Left forelimb (tissue), 1 donor: ENCODE measurements around the gene RAPGEF3.

Experiments
- DNase-seq: peaks from one replicate; pipeline ENCODE4 v3.0.0-alpha.2; 2018; ENCODE audit warnings: low spot score

The RAPGEF3 gene

DNA sequence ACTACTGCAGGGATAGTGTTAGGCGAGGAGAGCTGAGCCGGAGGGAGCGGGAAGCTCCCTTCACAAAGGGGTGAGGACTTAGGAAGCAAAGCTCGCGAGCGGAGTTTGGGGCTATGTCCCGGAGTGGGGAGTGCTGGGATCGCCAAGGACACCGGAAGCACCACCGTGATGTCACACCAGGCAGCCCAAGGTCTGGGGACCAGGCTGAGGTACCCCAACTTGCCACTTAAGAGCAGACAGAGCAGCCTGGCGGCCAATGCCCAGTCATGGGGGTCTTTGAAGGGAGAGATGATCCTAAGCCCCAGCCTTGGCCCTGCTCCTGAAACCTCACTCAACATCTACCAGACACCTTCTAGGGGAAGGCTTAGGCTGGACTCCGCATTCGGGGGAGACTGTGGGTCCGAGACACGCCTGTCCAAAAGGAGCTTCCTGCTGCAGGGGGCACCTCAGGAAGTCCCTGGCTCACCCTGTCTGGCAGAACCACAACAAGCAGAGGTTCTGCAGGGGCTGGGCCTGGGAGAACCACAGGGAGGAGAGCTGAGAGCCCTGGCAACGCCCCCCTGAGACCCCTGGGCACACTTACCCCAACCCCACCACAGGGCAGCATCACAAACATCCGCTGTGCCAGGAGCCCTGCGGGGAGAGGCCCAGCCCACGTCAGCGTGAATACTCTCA is 32.1 kb upstream of the RAPGEF3 start:
- DNase-seq, result no peak

DNA sequence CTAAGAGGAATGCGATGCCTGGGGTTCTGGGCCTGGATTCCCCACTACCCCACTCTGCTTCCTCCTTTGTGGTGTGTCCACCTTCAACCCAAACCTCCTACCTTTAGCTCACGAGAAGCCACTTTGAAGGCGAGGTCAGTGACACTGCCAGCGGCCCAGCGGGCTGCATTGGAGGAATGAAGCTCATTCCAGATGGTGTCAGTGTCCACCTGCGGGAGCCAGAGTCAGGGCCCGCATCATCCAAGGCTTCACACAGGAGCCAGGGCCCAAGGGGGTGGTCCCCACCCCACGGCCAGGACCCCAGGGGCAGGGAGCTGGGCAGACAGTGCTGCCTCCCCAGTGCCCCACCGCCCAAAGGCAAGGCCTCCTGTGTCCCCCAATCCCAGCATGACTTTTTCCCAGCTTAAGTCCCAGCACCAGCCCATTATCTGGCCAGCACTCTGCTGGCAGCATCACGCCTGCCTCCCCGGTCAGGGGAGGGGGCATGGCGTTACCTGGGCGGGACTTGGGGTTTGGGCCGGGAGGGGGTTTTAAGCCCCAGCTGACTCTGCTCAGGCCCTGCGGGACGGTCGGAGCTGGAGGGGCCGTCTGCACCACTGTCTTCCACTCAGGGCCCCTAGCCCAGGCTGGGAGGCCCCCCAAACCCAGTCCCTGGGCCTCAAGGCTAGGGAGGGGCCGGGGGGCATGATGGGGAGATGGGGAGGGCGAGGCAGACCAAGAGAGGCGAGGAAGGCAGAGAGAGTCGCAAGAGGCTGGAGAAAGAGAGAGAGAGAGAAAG is 31.2 kb upstream of the RAPGEF3 start:
- no peak for DNase-seq

DNA sequence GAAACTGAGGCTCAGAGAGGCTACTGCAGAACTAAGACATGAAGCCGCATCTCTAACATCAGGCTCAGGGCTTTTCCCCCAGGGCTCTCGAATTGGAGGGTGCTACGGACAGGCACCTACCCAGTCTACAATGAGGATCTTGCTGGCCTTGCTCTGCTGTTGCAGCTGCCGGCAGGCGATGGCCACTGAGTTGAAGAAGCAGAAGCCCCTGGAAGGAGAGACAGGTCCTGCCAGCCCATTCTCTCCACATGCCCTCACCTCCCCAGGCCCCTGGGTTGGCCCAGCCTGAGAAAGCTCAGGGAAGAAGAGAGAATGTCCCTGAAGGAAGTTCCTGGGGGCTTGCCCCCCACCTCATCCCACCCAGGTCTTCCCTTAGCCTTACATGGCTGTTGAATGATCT is 30.5 kb upstream of the RAPGEF3 start:
- no peak for DNase-seq

DNA sequence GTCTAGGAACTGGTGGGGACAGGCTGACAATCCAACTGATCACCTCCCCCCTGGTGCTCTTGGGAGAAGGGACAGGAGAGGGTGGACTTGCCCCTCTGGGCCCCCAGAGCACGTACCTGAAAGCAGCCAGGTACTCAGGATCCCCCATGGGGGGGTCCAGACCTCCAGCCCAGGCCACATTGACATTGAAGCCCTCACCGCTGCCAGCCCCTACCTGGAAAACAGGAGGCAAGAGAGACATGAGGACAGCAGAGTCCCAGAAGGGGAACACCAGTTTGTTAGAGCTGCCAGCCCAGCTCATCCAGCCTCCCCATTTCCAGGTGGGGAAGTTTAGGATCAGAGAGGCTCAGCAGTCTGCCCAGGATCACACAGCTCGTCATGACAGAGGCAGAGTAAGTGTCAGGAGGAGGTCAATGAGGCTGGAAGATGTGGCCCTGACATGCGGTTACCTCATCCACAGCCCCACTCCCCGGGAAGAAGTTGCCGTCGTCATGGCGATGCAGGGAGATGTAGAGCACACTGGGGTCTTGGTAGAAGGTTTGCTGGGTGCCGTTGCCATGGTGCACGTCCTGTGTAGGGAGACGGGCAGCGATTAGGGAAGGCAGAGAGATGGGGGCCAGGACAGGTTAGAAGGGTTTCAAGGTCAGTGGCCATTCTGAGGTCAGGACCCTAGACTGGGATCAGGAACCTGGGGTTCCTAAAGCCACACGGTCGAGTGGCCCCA is 29.1 kb upstream of the RAPGEF3 start:
- no peak for DNase-seq

DNA sequence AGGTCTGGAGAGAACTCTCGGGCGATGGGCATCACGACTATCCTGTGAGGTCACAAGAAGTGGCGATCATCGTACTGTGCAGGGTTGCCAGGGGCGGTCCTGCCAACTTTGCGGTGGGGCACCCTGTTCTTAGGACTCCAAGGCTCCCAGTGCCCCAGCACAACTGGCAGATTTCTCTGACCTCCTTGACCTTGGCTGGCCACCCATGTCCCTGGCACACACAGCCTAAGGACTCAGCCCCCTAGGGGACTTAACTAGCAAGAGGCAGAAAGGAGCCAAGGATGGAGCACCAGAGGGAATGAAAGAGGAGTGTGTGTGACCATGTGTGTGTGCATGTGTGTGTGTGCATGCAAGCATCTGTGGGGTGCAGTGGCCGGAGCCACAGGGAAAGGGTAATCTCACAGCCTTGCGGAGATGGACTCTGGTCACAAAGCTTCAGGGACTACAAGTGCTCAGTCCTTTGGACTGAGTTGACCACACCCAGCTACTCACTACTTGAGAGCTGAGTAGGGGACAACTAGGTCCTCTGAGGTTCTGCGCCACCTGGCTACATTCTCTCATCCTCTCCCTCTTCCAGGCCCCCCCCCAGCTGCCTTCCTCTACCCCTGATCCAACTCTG is 28.1 kb upstream of the RAPGEF3 start:
- DNase-seq, result no peak

DNA sequence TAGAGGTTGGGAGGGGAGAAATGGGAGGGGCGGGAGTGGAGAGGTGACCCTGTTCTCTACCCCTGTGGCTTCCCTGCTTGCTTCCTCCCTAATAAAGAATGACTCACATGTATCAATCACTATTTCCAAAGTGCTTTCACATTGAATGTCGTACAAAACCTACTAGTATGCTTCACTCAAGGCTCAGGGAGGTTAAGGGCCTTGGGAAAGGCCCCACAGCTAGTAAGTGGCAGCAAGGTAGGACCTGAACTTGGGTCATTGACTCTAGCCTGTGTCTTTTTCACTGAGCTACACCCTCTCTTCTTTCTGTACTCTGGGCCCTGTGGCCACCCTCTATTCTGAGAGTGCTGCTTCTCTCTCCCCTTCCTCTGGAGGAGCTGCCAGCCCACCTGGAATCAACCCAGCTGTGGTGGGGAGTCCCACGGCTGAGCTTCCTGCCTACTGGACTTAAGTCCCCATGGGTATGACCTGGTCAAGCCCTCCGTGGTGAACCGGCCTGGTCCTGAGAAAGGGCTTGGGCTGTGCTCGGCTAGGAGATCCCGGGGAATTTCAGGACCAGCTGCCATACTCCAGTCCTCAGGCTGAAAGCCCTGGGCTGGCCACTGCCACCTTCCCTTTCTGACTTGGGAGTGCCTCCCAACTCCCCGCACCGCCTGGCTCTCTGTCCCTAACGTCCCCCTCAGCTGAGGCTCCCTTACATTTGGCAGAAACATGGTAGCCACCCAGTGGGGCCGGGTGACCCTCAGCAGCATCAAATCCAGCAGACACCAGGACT is 27.4 kb upstream of the RAPGEF3 start:
- DNase-seq, result no peak

DNA sequence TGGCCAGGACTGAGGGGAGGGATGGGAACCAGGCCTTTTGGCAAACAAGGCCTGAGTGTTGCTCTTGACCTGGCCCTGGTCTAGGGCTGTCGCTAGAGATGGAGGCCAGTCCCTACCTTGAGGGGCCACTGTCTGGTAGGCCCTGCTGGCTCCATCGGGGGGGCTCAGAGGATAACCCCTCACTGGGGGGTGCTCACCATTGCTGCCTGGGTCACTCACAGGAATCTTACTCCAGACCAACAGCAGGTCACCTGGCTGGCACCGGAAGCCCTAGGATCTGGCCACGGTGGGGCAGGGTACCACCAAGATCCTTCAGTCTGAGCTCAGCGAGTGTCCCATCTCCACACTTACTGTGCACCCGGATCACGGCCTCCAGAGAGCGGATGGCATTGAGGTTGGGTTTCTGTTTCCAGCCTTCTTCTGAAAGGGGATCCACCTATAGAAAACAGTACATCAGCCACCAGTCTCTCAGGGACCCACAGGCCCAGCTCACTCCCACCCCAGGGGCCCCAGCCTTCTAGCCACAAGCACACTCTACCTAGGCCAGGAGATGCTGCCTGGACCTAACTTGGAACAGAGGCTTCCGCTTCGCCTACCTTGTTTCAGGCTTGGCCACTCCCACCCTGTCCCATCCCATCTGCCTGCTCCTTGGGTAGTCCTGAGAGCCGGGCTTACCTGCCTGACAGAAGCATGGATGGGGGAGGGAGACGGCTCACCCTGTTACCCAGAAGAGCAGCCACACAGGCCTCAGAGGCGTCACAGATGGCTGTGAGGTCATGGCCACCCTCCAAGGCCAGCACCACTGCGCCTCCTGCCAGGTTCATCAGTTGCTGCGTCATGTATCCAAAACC is 26.6 kb upstream of the RAPGEF3 start:
- DNase-seq, result no peak

DNA sequence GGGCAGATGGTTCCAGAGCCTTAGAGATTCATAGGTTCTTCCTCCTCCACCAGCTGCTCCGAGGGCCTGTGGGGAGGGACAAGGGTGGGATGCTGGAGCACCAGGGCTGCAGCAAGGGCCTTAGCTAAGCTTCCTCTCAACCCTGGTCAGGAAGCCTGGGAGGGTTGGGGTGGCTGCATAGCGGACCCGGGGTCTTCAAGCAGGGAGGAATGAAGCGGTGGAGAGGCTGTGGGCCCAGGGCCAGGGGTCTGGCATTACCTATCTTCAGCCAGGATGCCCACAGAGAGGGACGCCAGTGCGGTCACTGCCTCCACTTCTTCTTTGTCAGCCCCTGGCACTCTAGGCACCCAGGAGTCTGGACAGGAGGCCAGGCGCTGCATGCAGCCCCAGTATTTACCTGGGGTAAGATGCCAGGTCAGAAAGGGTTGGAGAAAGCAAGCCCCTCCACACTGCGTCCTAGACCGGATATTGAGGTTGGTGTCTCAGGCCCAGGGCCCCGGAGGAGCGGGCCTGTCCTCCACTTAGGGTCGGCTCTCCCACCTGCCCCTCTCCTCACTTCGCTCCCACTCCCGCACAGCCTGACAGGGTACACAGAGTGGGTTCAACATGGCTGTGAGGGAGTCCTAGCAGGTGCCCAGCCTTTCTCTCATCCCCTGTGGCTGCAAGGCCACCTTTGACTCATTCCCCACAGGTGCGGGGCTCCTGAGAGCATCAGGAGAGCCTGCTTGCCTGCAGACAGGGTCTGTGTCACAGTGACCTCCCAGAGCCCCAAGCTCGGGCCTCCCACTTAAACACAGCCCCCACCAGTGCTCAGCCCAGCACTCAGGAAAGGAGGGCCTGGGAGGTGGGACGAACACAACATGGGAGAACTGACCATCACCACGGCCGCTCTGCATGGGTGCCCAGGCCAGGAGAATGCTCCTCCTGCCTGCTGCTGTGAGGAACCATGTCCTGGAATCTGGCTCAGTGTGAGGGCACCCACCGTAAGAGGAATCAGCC is 25.4 kb upstream of the RAPGEF3 start:
- no peak for DNase-seq

DNA sequence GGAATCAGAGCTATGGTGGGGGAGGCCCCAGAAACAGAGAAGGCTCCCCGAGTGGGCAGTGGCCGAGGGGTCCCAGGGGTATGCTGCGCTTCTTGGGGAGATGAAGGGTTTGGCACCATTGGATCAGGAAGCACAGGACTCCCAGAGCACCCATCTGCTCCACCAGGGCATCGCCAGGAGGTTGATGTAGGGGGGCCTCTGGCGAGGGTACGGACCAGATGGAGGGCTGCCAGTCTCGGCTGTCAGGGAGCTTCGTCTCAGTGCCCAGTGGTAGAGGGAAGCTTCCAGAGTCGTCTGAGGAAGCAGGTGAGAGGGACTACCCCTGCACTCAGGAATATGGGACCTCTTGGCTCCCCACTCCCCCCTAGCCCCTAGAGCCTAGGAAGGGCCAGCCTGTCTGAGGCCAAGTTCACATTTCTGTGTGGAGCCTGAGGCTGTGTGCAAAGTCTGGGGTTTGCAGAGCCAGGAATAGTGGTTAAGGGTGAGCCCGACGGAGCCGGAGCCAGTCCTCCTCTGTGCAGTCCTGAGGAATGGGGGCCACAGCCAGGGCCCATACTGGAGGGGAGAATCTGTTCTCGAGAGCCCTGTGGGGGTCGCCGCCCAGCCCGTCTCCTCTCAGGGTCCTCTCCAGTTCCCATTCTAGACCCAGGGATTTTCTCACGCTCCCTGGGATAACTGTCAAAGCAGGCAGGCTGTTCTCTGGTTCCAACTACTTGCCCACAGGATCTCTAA is 24.5 kb upstream of the RAPGEF3 start:
- no peak for DNase-seq

DNA sequence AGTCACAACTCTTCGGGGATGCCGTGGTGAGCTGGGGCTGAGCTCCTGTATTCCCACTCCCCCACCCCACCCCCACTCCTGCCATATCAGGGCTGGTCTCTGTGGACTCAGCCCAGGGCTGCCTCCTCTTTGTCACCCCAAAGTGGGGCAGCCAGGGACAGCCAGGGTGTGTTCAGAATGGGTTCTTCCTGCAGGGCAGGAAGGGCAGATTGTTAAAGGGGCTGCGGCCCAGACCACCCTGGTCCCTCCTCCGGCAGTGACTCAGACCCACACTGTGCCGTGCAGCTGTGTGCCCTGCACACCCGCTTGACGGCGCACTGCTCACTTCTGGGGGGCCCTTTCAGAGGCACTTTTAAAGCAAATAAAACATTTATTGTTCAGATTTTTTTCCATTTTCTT is 23.7 kb upstream of the RAPGEF3 start:
- no peak for DNase-seq

DNA sequence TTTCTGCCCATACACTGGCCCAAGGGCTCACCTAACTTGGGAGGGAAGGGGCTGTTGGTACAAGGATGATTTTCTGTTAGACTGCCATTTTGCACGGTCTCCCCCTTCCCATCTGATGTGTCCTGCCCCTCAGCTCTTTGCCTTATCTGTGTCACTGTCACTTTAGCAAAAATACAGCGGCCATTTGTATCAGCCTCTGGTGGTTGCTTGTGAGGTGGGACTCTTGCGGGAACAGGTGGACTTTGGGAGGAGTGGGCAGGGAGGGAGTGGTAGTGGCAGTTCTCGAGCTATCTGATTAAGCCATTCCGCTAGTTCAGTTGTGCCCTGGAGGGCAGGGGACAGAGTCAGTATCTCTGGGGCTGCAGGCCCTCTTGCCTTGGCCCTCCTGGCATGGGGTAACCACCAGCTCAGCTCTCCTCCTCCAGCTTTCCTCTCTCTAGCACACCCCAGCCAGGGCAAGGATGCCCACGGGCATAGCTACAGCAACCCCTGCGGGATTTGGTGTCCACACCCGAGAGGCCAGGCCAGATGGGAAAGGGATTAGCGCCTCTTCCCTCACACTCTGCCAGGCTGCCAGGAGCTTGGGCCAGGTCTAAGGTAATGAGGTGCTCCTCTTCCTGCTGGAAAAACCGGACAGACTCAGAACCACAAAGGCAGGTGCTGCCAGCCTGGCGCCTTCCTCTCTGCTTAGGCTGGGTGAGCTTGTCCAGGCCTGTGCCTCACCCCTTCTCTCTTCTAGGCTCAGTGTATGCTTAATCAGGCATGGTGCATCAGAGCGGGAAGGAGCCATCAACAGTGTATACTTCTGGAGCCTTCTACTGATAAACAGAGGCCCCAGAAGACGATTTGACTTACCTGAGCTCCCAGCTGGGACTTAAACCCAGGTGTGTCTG is 23.0 kb upstream of the RAPGEF3 start:
- DNase-seq, result no peak

DNA sequence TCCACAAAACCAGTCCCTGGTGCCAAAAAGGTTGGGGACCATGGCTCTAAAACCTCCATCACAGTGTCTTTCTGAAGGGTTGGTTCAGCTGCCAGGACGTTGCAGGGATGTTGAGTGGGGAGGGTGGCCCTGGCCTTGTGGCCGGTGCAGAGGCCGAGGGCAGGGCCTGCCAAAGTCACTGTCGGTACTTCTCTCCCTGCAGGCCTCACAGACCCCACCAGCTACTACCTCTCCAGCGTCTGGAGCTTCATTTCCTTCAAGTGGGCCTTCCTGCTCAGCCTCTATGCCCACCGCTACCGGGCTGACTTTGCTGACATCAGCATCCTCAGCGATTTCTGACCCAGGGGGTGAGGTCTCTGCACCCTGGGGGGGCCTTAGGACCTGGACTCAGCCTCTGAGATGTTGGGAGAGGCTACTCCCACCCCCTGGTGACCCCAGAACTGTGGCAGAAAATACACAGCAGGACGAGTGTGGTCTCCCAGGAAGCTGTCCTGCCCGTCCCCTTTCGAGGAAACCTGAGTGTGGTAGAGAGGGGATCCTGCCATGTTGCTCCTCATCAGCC is 21.3 kb upstream of the RAPGEF3 start:
- no peak for DNase-seq

DNA sequence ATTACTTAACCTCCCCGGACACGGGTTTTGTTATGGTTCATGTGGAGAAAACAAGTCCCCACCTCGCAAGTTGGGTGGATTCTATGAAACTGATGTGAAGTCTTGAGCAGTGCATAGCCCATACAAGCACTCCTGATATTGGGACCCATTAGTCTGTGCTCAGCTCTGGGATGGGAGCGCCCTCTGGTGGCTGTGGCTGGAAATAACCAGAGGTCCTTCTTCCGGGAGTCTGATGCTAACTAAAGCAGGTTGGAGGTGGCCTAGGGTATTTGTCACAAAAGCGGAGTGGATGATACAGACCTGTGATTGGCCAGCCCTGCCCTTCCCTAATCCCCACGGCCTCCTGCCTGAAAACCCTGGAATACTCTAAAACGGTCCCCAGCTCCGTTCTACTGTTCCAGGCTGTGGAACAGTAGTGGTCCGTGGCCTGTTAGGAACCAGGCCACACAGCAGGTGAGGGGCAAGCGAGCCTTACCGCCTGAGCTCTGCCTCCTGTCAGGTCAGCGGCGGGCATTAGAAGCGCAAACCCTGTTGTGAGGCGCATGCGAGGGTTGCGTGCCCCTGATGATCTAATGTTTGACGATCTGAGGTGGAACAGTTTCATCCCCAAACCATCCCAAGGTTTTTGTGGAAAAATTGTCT is 20.7 kb upstream of the RAPGEF3 start:
- DNase-seq, result peak; percentile 93

DNA sequence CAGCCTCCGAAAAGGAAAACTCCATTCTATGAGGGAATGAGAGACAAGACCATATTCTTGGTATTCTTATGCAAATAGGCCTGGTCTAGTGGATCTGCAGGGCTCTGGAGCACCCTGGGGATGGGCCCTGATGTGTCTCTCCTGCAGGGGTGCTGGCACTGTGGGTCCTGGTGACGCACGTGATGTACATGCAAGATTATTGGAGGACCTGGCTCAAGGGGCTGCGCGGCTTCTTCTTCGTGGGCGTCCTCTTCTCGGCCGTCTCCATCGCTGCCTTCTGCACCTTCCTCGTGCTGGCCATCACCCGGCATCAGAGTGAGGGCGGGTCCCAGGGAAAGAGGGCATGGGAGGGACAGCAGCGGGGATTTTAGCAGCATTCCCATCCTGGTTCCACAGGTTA is 20.2 kb upstream of the RAPGEF3 start:
- DNase-seq, result no peak

DNA sequence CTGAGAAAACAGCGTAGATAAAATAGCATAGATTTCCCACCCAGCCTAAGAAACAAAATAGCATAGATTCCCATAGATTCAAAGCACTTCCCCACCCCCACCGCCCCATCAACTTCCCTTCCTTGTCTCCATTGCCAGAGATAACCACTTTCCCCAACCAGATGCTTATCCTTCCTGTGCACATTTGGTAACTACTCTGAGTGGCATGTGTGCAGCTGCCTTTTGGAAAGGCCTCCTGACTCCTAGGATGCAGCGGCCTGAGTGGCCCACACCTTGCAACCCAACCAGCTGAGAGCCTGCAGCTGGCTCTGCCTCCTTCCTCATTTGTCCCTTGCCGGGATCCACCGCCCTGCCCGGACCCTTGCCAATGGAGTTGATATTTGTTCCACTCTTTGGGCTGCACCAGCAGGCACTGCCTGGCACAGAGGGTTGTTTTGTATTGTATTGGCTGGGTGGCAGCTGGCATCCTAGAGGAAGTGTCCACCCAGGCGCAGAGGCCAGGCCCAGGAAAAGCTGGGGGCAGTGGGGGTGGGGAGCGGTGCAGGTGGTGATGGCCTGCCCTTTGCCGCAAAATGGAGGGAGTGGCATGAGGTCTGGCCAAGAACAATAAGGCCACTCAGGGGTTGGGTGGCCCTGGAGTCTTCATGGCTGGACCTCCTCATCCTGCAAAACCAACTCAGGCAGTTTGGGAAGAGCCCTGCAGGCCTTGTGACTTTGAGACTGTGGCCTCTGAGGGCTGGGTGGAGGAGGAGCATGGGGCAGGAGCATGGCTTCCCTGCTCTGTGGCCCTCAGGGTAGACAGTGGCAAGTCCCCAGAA is 19.3 kb upstream of the RAPGEF3 start:
- DNase-seq, result no peak

DNA sequence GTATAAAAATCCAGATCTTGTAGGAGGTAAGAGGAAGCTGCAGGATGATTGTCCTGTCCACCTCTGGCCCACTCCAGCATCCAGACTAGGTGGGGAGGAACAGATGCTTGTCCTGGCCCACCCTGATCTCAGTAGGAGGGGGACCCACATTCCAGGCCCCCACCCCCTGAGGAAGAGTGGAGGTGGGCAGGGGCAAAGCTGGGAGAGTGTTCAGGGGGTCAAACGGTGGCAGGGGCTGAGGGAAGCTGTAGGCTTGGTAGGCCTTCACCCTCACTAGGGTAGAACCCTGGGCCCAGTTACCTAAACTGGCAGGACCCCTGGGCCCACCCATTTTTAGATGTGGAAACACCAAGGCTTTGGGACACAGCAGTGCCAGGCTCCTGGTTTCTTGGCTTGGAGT is 18.5 kb upstream of the RAPGEF3 start:
- no peak for DNase-seq
